Left colon (tissue), 2 donors: ENCODE results near the gene INKA2. TPM values are rescaled to one million over a fixed set of nuclear protein-coding genes. Genes with fewer than 3 reads are reported as not detected.

Source experiments
- ATAC-seq: fragments of 200-7000 bp; cut with Tn5 transposase; one replicate; pipeline ENCODE4 v1.9.1; 2020; ENCODE audit warnings: mild to moderate bottlenecking, moderate library complexity
- DNase-seq, 2 donors: peaks; one replicate each; pipeline ENCODE4 v3.0.0-alpha.2; 2020
- intact Hi-C, 2 donors: fragments of 100-400 bp; cut with DNase I in 1 of 2; cut with micrococcal nuclease in 1 of 2; formaldehyde crosslinking; loops; one replicate each; pipeline versions ENCODE4 v1.11.2 to v1.14.0; 2022; cut with DNase I, micrococcal nuclease
- total RNA-seq, 2 donors: library from RNA; stranded (reverse); fragmentation: NEBNext Ultra II Directional; extraction: Animal tissue kit (Norgen Biotek cat#: 25700); gene quantifications; one replicate each; pipeline ENCODE4 v1.2.1, GENCODE V29; 2021
- donor health status: DM: no; HTN: no; CAD: no.
- donor health status: DM: yes; HTN: yes; CAD: no.

Gene INKA2
- total RNA-seq, 2 donors from 2014 or later: 3.2 to 6.2 TPM

GRCh38 chr1:111736548-111737215 is 2.5 kb downstream of the INKA2 start:
- no peak for ATAC-seq
- DNase-seq: no peak
- intact Hi-C loops: no loop called here

GRCh38 chr1:111735858-111736544 is 3.2 kb downstream of the INKA2 start:
- ATAC-seq (no peak), DNase-seq (no peak)
- intact Hi-C loops: no loop called here

- no peak for ATAC-seq
- intact Hi-C loops: no loop called here
- no peak for DNase-seq
These were observed 3.9 kb downstream of the INKA2 start for GRCh38 chr1:111735321-111735720.

GRCh38 chr1:111734856-111735255 is 4.3 kb downstream of the INKA2 start:
- ATAC-seq (no peak), DNase-seq (no peak)
- intact Hi-C loops: no loop called here

GRCh38 chr1:111734426-111734825 is 4.8 kb downstream of the INKA2 start:
- ATAC-seq: no peak
- intact Hi-C loops: no loop called here

GRCh38 chr1:111733992-111734341 is 5.2 kb downstream of the INKA2 start:
- intact Hi-C loops: no loop called here
- ATAC-seq (no peak), DNase-seq (no peak)

More at GRCh38 chr1:111734426-111734825, 4.8 kb downstream of the INKA2 start:
- DNase-seq: no peak

- DNase-seq (peak in 1 of 2 donors; percentile 49), ATAC-seq (peak; percentile 66)
These were observed 5.8 kb downstream of the INKA2 start for GRCh38 chr1:111733183-111733991.

GRCh38 chr1:111732718-111733117 is 6.5 kb downstream of the INKA2 start:
- intact Hi-C loops: no loop called here
- DNase-seq: no peak
- no peak for ATAC-seq

More at GRCh38 chr1:111733183-111733991, 5.8 kb downstream of the INKA2 start:
- intact Hi-C loops: no loop called here

- intact Hi-C loops: no loop called here
- DNase-seq (no peak), ATAC-seq (no peak)
These were observed 7.2 kb downstream of the INKA2 start for GRCh38 chr1:111731956-111732355.

- ATAC-seq (no peak), DNase-seq (no peak)
These were observed 8.5 kb downstream of the INKA2 start for GRCh38 chr1:111730706-111731105.

GRCh38 chr1:111729946-111730681 is 9.1 kb downstream of the INKA2 start:
- ATAC-seq (no peak), DNase-seq (no peak)
- intact Hi-C loops: no loop called here

More at GRCh38 chr1:111730706-111731105, 8.5 kb downstream of the INKA2 start:
- intact Hi-C loops: no loop called here

GRCh38 chr1:111729271-111729921 is 9.8 kb downstream of the INKA2 start:
- DNase-seq (no peak), ATAC-seq (no peak)
- intact Hi-C loops: no loop called here

GRCh38 chr1:111727056-111727455 is 12.1 kb downstream of the INKA2 start:
- intact Hi-C loops: no loop called here
- ATAC-seq (no peak), DNase-seq (no peak)

- no peak for ATAC-seq
These were observed 14.0 kb downstream of the INKA2 start for GRCh38 chr1:111725192-111725591.

GRCh38 chr1:111723871-111724270 is 15.3 kb downstream of the INKA2 start:
- intact Hi-C loops: no loop called here
- no peak for ATAC-seq
- DNase-seq: no peak

More at GRCh38 chr1:111725192-111725591, 14.0 kb downstream of the INKA2 start:
- intact Hi-C loops: no loop called here
- no peak for DNase-seq

- DNase-seq (no peak), ATAC-seq (peak; percentile 41)
- intact Hi-C loops: no loop called here
These were observed 15.9 kb downstream of the INKA2 start for GRCh38 chr1:111723091-111723806.

- ATAC-seq (peak; percentile 22), DNase-seq (no peak)
- intact Hi-C loops: no loop called here
These were observed 18.0 kb downstream of the INKA2 start for GRCh38 chr1:111720977-111721786.
